T-helper 22 cell (primary cell): ENCODE data around the gene PLXNA4.
"Not testable (repeated sequence)": the region's sequence is repeated elsewhere in the genome, so short reads cannot be mapped to it uniquely, and the experiment has no call there.

Experiments
- DNase-seq: peaks from one replicate; pipeline ENCODE4 v3.0.0-alpha.2; 2020; ENCODE audit warnings: low read depth

PLXNA4 gene, protein sequence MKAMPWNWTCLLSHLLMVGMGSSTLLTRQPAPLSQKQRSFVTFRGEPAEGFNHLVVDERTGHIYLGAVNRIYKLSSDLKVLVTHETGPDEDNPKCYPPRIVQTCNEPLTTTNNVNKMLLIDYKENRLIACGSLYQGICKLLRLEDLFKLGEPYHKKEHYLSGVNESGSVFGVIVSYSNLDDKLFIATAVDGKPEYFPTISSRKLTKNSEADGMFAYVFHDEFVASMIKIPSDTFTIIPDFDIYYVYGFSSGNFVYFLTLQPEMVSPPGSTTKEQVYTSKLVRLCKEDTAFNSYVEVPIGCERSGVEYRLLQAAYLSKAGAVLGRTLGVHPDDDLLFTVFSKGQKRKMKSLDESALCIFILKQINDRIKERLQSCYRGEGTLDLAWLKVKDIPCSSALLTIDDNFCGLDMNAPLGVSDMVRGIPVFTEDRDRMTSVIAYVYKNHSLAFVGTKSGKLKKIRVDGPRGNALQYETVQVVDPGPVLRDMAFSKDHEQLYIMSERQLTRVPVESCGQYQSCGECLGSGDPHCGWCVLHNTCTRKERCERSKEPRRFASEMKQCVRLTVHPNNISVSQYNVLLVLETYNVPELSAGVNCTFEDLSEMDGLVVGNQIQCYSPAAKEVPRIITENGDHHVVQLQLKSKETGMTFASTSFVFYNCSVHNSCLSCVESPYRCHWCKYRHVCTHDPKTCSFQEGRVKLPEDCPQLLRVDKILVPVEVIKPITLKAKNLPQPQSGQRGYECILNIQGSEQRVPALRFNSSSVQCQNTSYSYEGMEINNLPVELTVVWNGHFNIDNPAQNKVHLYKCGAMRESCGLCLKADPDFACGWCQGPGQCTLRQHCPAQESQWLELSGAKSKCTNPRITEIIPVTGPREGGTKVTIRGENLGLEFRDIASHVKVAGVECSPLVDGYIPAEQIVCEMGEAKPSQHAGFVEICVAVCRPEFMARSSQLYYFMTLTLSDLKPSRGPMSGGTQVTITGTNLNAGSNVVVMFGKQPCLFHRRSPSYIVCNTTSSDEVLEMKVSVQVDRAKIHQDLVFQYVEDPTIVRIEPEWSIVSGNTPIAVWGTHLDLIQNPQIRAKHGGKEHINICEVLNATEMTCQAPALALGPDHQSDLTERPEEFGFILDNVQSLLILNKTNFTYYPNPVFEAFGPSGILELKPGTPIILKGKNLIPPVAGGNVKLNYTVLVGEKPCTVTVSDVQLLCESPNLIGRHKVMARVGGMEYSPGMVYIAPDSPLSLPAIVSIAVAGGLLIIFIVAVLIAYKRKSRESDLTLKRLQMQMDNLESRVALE (N-terminal part only)

DNA sequence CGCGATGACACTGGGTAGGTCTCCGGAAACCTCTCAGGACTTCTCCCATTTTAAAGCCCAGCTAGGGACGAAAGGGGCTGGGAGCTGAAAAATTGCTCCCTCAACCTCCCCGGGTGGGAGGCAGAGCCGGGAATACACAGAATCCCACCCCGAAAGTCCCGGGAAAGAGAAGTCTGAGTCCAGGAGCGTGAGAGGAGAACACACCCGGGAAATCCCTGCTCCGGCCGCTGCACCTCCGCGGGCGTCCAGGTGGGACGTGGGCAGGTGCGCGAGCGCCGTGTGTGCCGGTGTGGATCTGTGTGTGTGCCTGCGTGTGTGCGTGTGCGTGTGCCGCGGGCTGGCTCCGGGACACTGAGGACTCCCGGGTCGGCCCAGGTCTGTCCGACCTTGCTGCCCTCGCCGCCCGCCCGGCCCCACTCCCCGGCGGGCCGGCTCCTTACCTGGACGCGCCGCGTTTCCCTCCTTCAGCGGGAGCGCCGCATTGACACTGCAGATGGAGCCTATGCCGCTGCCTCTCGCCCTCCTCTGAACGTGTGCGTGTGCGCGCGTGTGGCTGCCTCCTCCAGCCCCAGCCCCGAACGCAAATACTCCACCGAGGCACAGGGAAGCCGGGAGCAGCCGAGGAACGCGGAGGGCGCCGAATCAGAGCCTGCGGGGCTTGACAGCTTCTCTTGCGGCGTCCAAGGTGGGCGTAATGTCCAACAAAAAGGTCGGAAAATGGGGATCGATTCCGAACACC, at the start of gene PLXNA4:
Gene PLXNA4 (minus strand): TSS at position 489 of the 739 bp plus-strand sequence. CDS start 67,777 bp downstream, outside the sequence.
- no peak for DNase-seq

DNA sequence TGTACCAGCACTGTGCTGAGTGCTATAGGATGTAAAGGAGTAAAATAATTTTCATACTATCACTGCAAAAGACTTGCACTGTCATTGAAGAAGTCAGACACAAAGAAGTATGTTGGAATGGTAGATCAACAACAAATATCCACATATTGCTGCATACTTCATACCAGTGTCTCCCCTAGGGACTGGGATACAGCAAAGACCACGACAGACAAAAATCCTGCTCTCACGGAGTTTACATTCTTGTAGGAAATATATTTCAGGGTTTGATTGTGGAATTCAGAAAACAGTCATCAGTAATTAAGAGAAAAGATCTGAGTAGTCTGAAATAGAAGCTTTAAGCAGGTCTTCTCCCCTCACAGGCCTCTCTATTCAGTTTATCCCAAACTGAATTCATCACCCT, 49.4 kb upstream of the PLXNA4 start:
- no peak for DNase-seq

DNA sequence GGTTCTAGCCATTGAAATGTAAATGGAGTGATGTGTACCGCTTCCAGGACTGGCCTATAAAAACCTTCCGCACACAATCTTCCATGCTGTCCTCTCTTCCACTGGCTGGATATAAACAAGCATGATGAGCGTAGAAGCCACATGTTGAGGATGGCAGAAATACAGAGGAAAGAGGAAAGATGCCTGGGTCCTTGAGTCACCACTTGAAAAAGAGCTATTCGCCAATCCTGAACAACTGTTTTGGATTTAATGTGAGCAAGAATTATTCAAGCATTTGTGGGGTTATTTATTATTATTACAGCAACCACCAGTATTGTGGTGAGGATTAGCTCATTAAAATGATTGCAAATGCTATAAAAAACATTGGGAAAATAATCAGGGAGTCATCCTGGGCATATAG, 45.8 kb upstream of the PLXNA4 start:
- no peak for DNase-seq

DNA sequence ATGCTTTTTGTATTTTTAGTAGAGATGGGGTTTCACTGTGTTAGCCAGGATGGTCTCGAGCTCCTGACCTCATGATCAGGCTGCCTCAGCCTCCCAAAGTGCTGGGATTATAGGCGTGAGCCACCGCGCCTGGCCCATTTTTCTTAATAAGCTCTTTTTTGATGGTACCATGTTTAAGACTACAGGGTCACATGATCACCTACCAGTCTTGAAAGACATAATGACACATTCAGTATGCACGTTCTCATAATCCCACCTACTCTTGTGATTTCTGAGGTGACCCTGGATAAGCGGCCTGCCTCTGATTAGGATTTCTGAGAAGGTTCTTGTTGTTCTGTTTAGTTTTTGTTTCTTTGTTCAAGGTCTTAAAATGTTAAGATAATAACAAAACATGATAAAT, 43.7 kb upstream of the PLXNA4 start:
- DNase-seq = no peak

DNA sequence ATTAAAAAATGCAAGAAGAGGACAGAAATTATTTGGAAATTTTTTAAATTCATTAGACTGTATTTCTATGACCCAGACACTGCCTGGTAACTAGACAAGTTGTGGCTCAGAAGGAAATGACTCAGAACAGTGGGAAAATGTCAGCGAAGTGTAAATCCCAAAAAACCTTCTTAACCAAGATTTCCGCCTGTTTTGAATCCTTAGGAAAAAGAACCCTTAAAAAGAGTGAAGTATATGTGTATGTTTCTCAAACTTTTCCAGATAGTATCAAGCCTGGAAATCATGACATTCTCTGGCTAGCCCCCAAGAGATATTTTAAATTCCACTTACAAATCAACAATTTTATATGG, 42.7 kb upstream of the PLXNA4 start:
- no peak for DNase-seq

DNA sequence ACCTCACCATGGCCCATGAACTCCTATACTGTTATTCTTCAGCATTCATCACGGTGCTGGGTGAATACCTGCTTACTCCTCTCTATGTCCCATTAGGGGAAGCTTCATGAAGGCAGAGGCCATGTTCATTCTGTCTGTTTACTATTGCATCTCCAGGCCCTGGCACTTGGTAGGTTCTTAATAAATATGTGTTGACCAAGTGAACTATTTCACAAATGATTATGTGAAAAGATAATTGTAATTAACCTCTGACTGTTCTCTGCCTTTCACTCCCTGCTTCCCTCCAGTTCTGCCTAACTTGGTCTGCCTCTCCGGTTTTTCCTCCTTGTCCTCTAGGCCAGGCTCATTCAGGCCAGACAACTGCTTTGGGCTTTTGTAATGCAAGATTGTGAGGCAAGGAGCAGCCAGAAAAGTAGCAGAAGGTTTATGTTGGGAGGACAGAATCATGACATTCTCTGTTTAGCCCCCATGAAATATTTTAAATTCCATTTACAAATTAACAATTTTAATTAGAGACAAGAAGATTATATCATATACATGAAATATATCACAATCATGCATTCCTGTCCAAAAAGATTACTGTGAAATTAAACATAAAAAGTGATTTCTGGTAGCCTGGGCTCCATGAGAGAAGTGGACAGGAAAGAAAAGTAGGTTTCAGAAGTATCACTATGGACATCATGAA, 42.1 kb upstream of the PLXNA4 start:
- no peak for DNase-seq

DNA sequence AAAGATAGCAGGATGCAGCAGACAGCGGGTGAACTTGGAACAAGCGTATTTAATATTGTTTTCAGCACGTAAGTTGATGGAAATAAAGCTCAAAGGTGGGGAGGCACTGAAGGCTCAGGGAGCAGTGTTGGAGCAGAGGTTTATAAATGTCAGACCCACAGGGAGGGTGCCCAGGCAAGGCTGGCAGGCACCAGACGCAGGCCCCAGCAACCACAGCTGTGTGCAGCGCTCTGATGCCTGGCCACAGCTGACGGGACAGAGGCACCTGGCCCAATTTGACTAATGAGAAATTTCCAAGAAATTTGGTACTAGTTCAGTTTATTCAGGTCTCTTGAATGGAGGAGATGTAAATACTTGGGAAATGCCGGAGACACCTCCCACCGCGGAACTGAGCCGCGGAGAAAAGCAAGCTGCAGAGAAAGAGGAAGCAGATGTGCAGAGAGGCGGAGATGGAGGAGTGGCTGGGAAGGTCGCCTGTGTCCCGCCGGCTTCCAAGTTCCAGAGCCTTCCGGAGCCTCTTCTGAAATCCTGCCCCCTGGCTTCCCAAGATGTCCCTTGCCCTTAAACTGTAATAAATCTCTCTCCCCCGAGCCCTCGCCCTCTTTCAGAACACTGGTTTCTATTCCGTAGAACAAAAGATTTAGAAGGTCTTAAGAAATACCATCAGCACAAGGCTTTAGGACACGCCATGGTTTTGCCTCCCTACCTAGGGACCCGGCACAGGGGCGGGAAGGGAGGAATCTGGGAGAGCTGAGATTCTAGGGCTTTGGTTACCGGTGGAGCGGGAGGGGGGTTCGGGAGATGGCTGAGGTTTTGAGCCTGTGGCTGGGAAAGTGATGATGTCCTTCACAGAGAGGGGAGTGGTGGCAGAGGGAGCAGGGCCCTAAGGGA, 38.4 kb upstream of the PLXNA4 start:
- no peak for DNase-seq

DNA sequence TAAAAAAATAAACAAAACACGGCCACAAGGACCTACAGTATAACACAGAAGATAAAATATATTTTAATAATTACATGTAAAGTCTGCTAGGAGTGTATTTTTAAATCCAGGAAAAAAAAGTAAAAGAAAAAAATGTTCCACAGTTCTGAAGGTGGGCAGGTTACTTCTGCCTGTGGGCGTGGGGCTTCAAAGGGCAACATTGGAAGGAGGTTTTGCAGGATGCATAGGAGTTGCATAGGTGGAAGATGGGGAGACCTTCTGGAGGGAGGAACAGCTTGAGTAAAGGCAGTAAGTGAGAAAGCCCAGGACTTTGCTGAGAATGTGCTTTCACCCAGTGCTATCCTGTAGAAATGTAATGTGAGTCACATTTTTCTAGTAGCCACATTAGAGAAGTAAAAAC, 37.5 kb upstream of the PLXNA4 start:
- no peak for DNase-seq

DNA sequence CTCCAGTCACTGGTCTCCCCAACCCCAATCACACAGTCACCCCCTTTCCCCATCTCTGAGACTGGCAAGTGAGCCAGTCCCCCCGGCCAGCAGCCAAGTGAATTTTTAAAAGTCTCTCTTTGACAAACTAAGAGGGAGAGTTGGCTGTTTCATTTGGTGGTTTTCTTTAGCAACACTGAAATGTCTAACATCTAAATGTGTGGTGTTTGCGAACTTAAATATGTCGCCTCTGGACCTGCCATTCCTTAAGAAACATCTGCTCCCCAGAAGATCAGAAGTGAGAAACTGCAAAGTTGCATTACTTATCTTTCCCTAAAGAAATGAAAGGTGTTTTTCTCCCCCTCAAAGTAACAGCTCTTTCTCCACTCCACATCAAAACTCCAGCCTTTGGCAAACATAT, 34.7 kb upstream of the PLXNA4 start:
- no peak for DNase-seq

DNA sequence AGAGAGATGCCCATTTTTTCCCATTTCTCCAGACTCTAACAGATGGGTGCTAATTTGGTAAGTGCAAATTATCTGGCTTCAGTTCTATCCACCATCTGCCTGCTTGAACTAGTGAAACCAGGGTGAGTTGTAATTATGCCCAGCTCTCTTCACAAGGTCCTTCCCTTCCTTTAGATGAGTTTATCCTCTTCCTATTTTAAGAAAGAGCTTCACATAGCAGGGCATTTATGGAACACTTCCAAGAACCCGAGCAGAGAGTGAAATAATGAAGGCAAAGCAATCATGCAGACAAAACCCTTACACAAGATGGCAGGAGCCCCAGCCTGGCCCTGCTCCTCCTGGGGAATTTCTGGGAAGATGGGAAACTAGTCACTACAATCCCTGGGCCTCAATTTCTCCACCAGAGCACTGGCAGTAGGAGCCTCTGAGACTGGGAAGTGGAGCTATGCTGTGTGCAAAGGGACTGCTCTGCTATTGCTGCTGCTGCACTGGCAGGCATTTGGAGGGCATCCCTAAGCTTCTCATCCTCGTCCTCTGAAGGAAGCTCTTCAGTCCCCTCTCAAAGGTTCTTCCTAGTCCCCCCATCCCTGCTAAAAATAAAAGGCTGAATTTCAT, 33.7 kb upstream of the PLXNA4 start:
- no peak for DNase-seq

DNA sequence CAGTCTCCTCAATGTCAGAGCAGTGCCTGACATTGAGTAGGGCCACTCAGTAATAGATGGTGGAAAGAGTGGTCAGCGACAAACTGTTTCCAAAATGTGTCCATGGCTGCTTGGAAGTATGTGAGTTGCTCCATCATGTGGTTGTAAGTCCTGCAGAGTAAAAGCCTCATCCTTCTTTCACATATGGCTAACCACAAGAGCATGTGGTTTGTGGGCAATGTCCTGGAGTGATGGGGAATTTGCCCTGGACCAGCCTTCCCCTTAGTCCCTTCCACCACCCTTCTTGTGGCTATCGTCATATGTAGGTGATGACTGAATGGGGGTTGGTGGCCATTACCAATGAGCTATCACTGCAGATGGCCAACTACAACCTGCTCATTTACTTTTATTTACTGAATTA, 33.0 kb upstream of the PLXNA4 start:
- DNase-seq = no peak

DNA sequence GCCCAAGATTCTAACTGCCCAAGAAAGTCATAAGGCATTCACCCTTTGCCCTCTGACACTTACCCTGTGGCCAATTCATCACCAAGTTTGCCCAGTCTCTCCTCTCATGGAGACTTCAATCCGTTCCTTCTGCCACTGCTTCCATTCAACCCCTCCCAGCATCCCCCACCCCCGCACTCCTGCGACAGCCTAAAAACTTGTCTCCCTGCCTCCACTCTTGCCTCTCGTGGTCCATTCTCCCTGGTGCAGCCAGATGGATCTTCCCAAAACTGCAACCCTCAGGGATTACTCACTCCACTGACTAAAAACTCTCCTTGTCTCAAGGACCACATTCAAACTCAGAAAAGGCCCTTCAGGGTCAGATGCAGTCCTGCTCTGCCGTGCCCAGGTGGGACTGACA, 32.3 kb upstream of the PLXNA4 start:
- no peak for DNase-seq

DNA sequence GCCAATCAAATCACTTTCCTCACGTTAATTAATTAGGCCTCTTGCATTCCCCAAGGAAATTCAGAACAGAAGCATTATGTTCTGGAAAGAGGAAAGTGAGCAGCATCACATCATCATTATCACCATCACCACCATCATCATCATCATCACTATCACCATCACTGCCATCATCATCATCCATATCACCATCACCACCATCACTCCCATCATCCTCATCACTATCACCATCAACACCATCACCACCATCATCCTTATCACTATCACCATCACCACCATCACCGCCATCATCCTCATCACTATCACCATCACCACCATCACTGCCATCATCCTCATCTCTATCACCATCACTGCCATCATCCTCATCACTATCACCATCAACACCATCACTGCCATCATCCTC, 31.4 kb upstream of the PLXNA4 start:
- no peak for DNase-seq

DNA sequence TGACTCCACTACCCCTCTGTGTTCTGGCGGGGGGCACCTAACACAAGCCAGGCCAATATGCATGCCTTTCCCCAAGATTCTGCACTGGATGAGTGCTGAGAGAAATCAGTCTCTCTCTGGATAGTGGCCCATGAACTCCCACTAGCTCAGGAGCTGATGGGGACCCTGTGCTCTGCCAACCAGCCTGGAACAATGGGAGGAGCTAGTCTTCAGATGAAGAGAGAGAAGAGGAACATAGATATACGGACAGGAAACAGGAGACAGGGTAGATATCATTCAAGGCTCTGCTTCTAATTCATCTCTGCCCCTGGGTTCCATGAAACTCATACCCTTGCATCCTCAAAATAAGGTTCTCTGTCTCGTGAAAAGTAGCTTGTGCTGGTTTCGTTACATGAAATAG, 27.9 kb upstream of the PLXNA4 start:
- DNase-seq = no peak

DNA sequence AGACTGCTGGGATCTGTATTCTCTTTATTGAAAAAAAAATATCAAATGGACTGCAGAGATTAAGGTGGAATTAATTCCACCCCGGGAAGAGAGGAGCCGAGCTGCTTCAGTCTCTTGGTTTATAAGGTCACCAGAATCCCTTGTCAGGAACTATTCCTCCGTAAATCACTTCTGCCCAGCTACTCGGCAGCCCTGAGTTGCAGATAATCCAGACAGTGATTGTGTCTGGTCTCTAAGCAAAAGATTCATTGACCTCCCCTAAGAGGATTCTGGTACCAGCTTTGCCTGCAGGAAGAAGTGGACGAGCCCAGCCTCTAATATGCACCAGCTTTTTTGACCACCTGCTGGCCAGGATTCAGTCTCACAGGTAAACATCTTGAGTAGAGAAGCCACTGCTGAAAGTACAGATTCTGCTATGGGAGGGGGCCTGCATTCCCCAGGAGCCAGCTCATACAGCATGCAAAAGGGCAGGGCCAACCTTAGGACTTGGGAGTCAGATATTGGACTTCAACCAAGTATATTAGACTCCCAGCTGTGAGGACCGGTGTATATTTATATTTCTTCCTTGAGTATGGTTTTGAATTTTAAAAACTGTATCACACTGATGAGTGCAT, 27.1 kb upstream of the PLXNA4 start:
- no peak for DNase-seq

DNA sequence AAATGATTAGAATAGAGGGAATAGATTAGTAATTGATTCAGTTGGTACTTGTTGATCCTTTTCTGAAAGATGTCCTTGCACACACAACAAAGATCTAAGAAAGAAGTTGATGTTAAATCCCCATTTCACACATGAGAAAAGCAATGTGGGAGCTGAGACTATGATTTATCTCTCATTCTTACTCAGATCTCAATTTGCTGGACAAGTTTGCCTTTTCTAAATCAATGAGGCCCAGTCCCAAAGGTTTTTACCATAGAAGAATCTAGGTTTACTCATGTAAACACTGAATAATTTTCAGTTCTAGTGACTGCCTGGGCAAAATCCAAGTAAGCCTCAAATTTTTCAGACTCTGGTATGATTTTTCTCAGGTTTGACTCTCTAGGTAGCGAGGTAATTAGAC, 25.5 kb upstream of the PLXNA4 start:
- DNase-seq = no peak

DNA sequence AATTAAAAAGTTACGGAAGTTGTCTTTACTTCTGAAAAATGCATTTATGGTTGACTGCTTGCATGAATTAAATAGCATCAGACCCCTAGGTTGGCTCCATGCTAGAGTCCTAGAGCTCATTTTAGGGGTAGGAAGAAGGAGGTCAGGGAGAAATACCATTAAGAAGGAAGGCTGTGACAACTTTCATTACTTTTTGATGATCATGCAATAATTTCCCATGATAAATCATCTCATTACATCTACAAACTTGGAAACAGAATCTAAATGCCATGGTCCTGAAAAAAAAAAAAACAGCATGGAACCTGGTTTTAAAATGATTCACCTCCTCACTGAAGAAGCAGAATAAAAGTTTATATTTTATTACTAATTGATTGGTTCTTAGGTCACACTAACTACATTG, 20.3 kb upstream of the PLXNA4 start:
- DNase-seq = no peak

DNA sequence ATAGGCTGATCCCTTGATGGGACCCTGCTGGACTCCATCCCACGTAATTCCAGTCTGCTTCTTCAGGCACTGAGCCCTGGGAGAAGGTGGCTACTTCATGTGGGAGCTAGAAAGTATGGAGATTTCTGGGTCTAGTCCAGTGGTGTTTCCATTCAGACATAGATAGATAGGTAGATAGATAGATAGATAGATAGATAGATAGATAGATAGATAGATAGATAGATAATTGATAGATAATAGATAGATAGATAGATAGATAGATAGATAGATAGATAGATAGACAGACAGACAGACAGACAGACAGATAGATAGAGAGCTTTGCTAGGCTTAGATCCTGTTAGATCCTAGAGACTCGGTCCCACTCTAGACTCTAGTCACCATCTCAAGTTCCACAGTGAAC, 18.5 kb upstream of the PLXNA4 start:
- DNase-seq = not testable (repeated sequence)

DNA sequence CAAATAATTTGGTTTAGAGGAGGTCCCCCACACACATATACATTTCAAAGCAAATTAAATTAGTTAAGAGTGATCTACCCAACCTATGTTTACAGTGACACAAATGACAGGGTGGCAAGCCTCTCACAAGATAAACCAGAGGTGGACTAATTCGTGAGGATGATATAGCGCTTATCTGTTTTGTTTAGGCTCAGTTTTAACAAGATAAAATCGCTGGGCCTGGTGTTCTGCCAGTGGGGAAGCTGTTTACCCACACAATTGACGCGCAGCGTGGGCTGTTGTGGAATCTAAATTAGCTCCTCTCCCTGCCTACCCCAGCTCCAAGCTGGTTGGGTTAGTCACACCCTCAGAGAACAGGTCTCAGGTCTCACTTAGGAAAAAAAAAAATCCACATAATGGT, 16.7 kb upstream of the PLXNA4 start:
- no peak for DNase-seq
